ENCODE data around the gene PCNT.

The PCNT gene

DNA sequence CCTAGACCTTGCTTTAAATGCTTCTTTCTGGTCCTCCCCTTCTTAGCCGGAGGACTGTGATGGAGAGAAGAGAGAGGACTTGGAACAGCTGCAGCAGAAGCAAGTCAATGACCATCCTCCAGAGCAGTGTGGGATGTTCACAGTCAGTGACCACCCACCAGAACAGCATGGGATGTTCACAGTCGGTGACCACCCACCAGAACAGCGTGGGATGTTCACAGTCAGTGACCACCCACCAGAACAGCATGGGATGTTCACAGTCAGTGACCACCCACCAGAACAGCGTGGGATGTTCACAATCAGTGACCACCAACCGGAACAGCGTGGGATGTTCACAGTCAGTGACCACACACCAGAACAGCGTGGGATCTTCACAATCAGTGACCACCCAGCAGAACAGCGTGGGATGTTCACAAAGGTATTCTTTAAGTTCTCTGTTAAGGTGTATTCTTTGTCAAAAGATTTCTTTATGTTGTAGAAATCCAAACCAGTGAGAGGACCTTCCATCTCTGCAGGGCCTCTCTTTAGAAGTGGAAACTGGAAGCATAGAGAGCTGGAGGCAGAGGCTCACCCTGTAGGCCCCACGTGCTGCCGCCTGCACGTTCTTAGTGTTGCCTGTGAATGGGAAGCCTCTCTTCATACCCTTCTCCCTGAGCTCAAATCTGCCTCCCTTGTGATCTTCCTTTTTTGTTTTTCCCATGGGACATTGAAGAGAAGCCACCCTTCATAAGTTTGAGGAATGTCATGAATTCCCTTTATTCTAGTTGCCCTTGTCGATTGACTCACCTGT is 10.6 kb downstream of the PCNT start:
- DNase-seq (ENCODE audit: low read depth) = no peak

DNA sequence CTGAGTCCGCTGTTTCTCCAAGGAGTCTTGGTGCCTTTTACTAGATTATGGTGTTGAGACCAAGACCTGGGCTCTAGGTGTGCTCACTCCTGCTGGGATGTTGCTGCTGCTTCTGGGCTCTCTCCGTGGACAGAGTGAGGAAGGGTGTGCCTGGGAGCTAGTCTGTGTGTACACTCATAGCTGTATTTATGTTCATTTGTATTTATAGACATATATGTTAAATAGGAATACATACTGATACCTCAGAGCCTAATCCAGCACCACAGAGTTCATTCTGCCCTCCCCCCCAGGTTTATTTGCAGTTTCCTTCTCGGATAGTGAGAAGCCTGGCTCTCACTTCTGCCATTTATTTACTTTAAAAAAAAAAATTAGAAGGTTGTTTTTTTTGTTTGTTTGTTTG is 12.6 kb downstream of the PCNT start:
- DNase-seq (ENCODE audit: low read depth) = no peak

DNA sequence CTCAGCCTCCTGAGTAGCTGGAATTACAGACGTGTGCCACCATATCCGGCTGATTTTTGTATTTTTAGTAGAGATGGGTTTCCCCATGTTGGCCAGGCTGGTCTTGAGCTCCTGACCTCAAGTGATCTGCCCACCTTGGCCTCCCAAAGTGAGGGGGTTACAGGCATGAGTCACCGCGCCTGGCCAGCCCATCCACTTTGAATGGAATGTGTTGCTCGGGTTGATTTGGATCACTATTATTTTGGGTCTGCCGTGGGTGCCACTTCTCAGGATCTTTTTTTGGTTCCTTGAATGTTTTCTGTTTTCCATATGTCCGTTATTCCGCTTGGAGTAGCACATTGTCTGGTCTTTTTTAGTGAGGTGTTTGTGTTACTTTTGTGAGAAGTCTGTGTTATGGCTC is 17.0 kb downstream of the PCNT start:
- no peak for DNase-seq (ENCODE audit: low read depth)

DNA sequence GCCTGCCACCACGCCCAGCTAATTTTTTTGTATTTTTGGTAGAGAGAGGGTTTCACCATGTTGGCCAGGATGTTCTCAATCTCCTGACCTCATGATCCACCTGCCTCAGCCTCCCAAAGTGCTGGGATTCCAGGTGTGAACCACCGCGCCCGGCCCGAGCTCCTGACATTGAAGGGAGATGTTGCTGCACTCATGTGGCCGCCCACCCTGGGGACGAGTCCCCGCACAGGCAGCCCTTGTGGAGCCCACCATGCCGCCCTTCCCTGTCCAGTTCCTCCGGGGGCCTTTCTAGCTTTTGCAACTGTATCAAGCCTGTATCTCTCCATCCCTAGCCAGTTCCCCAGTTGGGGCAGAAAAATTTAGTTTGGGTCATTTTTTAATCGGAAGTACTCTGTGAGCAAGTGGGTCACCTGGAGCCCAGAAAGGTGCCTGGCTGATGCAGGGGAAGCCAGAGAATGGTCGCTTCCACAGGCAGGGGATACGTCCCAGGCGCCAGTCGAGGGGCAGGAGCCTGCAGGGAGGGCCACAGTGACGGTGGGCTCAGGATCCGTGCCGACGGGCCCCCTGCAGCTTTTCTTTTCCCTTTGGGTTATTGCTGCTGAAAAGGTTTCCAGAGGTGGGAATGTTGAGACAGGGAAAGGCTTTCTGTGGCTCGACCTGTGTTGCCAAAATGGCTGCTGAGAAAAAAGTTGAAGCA is 20.4 kb downstream of the PCNT start:
- no peak for DNase-seq (ENCODE audit: low read depth)

DNA sequence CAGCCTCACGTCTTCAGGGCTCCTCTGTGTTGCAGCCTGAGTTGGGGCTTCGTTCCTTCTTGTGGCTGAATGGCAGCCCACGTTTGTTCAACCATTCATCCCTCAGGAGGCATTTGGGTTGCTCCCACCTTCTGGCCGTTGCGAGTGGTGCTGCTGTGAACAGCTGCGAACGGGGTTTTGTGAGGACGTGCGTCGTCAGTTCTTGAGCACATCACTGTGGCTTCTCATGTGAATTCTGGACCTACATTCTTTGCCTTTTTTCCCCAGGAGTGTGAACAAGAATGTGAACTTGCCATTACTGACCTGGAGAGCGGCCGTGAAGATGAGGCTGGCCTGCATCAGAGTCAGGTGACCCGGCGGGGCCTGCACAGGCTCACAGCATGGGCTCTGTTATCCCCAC is 21.9 kb downstream of the PCNT start:
- DNase-seq (ENCODE audit: low read depth) = no peak

DNA sequence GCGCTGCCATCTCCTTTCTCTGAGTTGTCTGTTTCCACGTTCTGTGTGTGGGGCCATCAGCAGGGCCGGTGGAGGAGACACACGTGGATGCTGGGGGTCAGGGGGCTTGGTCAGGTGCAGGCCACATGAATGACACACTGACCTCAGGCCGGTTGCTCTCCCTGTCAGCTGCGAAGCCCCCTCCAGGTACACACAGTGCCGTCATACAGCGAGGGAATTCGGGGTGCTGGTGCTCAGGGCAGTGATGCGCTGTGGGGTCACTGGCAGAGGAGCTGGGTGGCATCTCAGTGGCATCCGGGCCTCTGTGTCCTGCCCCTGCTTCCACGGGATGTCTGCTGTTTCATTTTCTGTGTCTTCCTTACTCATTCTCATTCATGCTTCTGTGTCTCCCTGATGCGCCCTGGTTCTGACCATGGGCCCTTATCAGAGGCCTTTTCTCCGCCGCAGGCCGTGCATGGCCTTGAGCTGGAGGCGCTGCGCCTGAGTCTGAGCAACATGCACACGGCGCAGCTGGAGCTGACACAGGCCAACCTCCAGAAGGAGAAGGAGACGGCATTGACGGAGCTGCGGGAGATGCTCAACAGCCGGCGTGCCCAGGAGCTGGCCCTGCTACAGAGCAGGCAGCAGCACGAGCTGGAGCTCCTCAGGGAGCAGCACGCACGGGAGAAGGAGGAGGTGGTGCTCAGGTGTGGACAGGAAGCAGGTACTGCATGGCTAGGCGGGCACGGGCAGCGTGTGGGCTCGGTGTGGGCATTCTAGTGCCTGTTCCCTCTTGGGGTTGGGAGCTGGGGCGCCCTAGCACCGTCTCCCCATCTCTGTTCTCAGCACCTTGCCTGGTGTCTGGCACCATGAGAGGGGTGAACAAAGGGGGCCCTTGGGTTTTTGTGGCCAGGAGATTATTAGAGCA is 22.6 kb downstream of the PCNT start:
- no peak for DNase-seq (ENCODE audit: low read depth)

DNA sequence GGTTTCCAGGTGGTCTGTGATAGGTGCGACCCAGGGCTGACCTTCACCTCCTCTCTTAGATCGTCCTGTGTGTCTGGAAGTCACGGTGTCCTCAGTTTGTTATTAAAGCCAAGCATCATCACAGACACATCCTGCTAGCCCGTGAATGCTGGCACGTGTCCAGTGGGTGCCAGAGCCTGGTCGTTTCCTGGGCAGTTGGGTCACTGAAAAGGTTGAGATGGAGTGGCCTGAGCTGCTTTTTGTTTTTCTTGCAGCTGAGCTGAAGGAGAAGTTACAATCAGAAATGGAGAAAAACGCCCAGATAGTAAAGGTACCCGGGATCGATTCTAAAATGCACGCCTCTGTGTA is 23.2 kb downstream of the PCNT start:
- no peak for DNase-seq (ENCODE audit: low read depth)

DNA sequence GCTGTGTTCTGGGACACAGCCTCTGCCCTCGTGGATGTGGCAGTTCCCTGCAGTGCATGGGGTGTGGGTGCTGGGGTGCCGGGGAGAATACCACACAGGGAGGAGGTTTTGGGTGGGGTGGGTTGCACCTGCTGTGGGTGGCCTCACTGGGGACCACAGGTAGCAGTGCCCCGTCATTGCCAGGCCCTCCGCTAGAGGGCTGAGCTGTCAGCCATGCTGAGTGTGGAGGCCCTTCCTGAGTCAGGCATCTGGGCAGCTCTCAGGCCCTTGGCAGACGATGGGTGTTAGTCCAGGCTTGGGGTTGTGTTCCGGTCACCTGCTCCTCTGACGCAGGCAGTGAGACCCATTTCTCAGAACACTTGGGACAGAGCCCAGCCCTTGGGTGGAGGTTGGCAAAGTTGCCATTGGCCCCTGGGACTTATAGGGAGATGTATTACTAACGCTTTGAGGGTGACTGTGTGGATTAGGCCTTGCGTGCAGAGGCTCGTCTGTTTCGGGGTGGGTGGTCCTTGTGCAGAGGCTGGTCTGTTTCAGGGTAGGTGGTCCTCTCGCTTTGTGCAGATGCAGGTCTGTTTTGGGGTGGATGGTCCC is 23.9 kb downstream of the PCNT start:
- DNase-seq (ENCODE audit: low read depth) = no peak

DNA sequence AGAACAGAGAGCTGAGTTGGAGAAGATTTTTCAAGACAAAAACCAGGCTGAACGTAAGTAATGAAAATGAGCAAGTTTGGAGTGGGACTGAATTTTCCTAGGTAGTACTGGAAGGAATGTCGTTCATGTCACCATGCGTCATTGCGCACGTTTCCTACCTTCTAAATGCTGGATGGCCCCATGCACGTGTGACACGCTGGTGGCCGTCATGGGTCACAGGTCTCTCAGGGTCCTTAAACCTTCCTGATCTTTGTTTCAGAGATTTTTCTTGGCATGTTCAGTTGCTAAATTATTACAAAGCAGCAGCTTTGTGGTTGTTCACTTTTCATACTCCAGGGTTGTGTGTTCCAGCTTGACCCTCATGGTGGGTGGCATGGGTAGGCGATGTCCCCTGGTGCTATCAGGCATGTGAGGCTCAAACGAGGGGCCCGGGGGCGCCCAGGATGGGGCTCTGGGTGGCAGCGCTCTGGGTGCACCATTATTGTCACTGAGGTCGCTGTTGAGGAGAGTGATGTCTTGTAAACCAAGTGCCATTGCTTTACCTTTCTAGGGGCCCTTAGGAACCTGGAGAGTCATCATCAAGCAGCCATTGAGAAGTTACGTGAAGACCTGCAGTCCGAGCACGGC is 25.3 kb downstream of the PCNT start:
- no peak for DNase-seq (ENCODE audit: low read depth)

DNA sequence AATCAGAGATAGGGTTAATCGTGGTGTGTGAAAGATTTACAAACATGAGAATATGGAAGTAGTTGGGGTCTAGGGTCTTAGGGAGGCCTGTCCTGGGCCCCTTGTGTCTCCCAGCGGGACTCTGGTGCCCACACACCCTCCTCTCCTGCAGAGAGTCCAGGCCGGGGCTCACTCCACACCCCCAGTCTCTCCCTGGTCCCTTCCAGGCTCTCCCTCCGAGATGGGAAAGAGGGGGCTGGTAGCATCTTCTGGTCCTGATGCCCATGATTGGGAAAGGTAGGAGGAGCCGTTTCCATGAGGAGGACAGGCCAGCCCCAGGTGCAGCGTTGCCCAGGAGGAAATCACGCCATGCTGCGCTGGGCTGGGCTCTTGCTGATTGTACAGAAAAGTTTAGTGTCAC is 26.6 kb downstream of the PCNT start:
- DNase-seq (ENCODE audit: low read depth) = no peak

DNA sequence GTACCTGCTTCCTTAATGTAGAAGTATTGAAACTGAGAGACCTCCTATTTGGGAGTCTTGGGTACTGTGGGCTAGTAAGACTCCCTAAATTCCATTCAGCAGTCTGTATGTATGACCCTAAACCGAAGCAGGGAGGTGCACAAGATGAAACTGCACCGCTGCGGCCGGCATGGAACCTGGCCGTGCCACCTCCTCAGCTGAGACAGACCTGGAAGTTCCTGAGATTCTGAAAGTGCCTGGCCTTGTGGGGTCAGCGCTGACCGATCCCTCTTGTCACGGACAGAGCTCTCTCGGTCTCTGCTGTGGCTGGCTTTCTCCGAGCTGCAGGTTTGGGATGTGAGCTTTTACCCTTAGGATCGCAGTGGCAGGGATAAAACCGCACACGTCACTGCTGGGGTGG is 27.0 kb downstream of the PCNT start:
- no peak for DNase-seq (ENCODE audit: low read depth)

DNA sequence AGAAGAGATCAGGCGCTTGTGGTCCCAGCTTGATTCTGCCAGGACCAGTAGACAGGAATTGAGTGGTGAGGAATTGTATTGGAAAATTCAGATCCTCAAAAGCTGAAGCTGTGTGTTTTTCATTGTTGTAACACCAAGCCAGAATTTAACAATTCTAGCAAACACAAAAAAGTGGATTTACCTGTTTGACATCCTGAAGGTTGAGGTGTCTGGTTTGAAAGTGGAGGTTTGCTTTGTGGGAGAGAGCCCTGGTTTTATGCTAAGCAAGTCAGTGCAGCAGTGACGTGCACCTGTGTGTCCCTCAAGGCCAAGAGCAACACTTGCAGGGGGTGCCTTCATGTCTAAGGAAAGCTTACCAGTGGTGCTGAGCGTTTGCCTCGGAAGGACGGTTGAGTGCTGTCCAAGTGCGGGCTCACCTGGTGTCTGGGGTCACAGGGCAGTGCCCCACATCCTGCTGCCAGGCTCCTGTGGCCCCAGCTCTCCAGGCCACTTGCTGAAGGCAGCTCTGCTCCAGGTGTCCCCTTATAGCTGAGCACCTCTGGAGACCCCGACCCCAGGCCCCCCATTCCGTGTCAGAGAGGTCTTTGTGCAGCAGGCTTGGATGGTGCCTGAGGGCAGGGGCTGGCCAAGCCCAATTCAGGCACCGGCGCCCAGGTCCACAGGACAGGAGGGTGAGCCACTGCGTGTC is 27.7 kb downstream of the PCNT start:
- no peak for DNase-seq (ENCODE audit: low read depth)

DNA sequence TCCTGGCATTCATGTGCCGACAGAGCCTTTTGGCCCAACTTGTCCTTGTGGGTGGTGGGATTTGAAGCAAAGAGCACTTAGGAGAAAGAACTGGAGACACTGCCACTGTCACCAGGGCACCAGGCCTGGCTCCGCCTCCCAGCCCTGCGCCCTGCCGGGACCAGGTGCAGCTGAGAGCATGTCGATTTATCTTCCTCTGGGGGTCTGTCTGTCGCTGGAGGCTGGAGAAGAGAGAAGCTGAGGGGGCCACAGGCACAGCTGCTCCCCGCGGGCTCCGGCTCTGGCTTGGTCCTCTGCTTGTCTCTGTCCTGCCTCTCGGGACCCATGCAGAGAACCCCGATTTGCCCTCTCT is 28.2 kb downstream of the PCNT start:
- no peak for DNase-seq (ENCODE audit: low read depth)

DNA sequence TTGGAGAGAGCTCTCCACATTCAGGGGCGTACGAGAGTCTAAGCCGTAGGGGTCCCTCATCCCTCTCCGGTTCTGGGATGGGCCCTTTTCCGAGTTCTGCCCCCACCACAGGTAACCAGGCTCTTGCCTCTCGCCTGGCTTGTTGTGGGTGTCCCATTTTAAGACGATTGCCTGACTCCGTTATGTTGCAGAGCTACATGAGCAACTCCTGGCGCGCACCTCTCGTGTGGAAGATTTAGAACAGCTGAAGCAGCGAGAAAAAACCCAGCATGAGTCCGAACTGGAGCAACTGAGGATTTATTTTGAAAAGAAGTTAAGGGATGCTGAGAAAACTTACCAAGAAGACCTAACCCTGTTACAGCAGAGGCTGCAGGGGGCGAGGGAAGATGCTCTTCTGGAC is 29.0 kb downstream of the PCNT start:
- no peak for DNase-seq (ENCODE audit: low read depth)

DNA sequence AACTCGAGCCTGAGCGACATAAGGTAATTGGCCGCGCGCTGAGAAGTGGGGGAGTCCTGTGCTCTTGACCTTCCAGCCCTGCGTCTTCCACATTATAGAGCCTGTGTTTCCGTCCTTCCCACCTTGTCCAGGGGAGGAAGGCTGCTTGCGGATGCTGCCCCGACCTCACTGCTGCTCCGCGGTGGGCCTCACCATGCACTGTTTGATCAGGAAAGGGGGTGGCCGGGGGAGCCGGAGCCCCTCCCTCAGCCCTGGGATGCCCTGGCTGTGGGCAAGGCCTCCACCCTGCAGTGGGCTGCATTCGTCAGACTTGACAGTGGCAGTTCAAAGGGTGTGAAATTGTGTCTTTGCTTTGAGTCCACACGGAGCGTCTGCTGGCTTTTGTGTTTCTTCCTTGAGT is 30.1 kb downstream of the PCNT start:
- no peak for DNase-seq (ENCODE audit: low read depth)

DNA sequence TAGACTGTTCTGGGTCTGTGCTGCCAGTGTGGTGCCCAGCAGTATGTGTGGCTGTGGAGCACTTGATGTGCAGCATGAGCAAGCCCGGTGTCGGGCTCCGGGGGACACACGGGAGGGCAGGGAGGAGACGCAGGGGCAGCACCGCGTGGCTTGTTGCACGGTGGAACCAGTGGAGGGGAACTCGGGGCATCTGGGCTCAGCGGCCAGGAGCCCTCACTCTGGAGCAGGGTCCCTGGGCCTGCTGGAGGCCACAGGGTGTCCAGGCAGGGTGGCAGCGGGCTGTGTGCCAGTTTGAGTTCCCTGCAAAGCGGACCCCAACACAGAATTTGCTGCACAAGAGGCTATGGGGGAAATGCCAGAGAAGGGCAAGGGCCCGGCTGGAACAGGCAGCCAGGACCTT is 30.6 kb downstream of the PCNT start:
- no peak for DNase-seq (ENCODE audit: low read depth)

DNA sequence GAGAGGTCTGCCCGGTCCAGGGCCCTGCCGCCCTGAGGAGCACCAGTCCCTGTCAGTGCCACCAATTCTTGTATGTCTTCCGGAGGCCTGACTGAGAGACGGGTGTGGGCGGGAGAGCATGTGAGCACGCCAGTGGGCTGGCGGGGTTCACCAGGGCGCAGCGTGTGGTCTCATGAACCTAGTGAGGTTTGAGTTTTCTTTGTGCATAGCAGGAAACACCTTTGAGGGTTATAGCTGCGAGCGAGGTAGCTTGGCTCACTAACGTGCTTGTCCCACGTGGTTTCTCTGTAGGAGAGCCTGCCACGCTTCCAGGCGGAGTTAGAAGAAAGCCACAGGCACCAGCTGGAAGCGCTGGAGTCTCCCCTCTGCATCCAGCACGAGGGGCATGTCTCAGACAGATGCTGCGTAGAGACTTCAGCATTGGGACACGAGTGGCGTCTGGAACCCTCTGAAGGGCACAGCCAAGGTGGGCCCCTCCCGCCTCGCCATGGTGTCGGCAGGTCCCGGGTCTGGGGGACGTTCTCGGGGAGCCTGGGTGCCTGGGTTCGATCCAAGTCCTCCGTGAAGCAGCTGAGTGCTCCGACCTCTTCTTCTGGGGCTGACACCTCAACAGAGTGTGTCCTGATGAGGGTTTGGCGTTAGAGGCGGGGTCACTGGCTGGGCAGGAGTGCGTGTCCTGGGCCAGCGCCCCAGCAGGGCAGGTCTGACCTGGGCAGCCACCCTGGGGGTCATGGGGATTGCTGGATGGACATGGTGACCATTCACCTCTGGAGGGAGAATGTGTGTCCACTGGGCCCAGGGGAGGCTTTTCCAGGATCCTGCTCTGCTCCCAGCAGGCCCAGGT is 31.4 kb downstream of the PCNT start:
- no peak for DNase-seq (ENCODE audit: low read depth)

DNA sequence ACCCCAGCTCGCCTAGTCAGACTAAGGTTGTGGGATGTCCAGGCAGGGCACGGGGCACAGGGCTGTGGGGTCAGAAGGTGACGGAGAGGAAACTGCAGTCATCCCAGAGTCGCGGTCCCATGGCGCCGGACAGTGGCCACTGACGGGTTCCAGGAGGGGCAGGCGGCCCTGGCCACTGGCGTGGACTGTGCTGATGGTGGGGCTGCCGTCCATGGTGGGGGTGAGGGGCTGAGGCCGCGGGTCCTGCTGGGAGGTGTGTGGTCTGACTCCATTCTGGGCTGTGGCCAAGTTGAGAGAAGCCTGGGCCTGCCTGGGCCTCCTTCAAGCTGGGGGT is 32.0 kb downstream of the PCNT start:
- no peak for DNase-seq (ENCODE audit: low read depth)

DNA sequence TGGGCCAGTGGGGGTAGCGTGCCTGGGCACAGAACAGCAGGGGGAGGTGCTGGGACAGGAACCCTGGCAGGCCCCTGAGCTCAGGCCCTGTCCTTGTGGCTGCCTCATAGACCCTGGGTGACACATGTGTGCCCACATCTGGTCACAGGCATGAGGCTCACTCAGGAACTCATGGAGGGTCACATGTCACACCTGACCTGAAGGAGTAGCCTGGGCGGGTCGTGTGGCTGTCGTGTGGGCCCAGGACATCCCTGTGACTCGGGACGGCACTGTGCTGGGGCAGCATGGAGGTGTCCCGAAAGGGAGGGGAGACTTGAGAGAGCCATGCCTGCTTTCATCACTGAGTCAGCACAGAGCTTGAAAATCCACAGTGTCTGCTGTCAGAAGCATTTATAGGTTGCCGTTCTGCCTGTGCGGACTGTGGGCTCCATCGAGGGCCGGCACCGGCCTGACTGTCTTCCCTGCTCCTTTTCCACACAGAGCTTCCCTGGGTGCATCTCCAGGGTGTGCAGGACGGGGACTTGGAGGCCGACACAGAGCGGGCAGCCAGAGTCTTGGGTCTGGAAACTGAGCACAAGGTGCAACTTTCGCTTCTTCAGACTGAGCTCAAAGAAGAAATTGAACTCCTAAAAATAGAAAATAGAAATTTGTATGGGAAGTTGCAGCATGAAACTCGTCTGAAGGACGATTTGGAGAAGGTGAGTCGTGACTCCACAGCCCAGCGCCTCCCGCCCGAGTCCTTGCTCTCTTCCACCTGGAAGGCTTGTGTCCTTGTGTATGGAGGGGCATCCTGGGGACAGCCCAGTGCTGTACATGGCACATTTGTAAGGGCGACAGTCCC is 32.8 kb downstream of the PCNT start:
- no peak for DNase-seq (ENCODE audit: low read depth)

DNA sequence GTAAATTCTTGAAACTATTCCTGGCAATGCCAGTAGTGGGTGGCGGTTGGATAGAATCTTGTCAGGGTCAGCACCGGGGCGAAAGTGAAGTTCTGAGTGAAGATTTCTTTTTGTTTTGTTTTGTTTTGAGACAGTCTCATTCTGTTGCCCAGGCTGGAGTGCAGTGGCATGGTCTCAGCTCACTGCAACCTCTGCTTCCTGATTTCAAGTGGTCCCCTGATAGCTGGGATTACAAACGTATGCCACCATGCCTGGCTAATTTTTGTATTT is 33.3 kb downstream of the PCNT start:
- no peak for DNase-seq (ENCODE audit: low read depth)

Measured in activated T-cell treated with anti-CD3 and anti-CD28 coated beads for 48 hours (primary cell).